Natural killer cell (primary cell): ENCODE data around the gene CLEC2A. TPM values are rescaled to one million over a fixed set of nuclear protein-coding genes. Genes with fewer than 3 reads are reported as not detected.
"Not testable (repeated sequence)": the region's sequence is repeated elsewhere in the genome, so short reads cannot be mapped to it uniquely, and the experiment has no call there.

Experiments used
- ATAC-seq, 3 donors: fragments of 150-1000 bp in 2 of 3; fragments of 200-7000 bp in 1 of 3; cut with Tn5 transposase; 1 replicate in 1 of 3; 2 replicates in 2 of 3; pipeline ENCODE4 v1.10.0; 2021; ENCODE audit warnings: mild to moderate bottlenecking in 2 of 3, moderate library complexity in 2 of 3
- DNase-seq, 2 donors: peaks; one replicate each; pipeline versions ENCODE4 v3.0.0 to v3.0.0-alpha.2; 2013 to 2021; ENCODE audit warnings: mixed read lengths in 1 of 2
- H3K27ac ChIP-seq: one replicate; pipeline ENCODE4 v1.5.1; 2013; ENCODE audit warnings: mild to moderate bottlenecking, low read length
- H3K27me3 ChIP-seq: one replicate; pipeline ENCODE4 v1.6.1; 2013; ENCODE audit warnings: low read length; ENCODE audit not compliant: control insufficient read depth, insufficient read depth
- H3K36me3 ChIP-seq: one replicate; pipeline ENCODE4 v1.6.1; 2013; ENCODE audit warnings: low read length; ENCODE audit not compliant: control insufficient read depth, insufficient read depth
- H3K4me1 ChIP-seq: one replicate; pipeline ENCODE4 v1.6.1; 2013; ENCODE audit warnings: low read length; ENCODE audit not compliant: control insufficient read depth, insufficient read depth
- H3K4me3 ChIP-seq: one replicate; pipeline ENCODE4 v1.5.1; 2013; ENCODE audit warnings: low read length
- H3K9me3 ChIP-seq: one replicate; pipeline ENCODE4 v1.6.1; 2013; ENCODE audit warnings: low read length; ENCODE audit not compliant: control insufficient read depth, insufficient read depth
- H3K27ac Mint-ChIP-seq, 2 donors: one replicate each; pipeline ENCODE4 v1.8.0; 2022; ENCODE audit warnings: mild to moderate bottlenecking in 2 of 2, mixed read lengths in 2 of 2, moderate library complexity in 1 of 2
- H3K27me3 Mint-ChIP-seq, 2 donors: one replicate each; pipeline ENCODE4 v1.8.0; 2022; ENCODE audit warnings: low read depth in 2 of 2, mixed read lengths in 2 of 2
- H3K36me3 Mint-ChIP-seq: one replicate; pipeline ENCODE4 v1.8.0; 2022; ENCODE audit warnings: mixed read lengths
- H3K4me1 Mint-ChIP-seq, 2 donors: one replicate each; pipeline ENCODE4 v1.8.0; 2022; ENCODE audit warnings: mixed read lengths in 2 of 2
- H3K4me3 Mint-ChIP-seq: one replicate; pipeline ENCODE4 v1.8.0; 2022; ENCODE audit warnings: mild to moderate bottlenecking, moderate library complexity, mixed read lengths
- H3K9me3 Mint-ChIP-seq, 2 donors: one replicate each; pipeline ENCODE4 v1.8.0; 2022; ENCODE audit warnings: mixed read lengths in 2 of 2
- WGBS: methylation state at CpG from one replicate; pipeline ENCODE4 v1.1.7; 2013; ENCODE audit warnings: missing lambda C conversion rate; ENCODE audit not compliant: insufficient coverage; 5-methylcytosine and 5-hydroxymethylcytosine counted together
- intact Hi-C: fragments of 100-400 bp; cut with micrococcal nuclease; formaldehyde crosslinking; loops from one replicate; pipeline ENCODE4 v1.14.2; 2022
- total RNA-seq, 4 donors: library from RNA; stranded (reverse); fragments of 120-200 nt in 1 of 4; gene quantifications; one replicate each; pipeline versions ENCODE4 v1.2.3 to v1.2.4, GENCODE V29; 2013 to 2022
- TF ChIP-seq, protein P1 (sequence below): fragments of 200-600 bp; IDR thresholded peaks from one replicate; pipeline ENCODE4 v1.8.0; 2022; ENCODE audit warnings: antibody characterized with exemption

The CLEC2A gene, protein sequence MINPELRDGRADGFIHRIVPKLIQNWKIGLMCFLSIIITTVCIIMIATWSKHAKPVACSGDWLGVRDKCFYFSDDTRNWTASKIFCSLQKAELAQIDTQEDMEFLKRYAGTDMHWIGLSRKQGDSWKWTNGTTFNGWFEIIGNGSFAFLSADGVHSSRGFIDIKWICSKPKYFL
- total RNA-seq, result not detected
- not detected for total RNA-seq (2013)

DNA sequence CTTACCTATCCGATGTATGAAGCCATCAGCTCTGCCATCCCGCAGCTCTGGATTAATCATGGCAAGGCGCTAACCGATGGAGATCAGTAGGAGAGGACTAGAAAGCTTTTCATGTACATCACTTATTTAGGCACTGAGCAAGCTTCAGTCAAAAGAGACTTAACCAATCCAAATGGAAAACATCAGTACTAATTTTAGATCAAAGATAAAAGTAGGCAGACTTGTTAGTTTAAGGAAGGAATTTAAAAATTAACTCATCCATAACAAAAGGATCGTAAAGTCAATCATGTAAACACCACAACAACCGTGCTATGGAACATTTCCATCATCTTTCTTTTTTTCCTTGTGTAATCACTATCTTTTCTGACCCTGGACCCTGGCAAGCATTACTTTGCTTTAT lies at the start of gene CLEC2A:
Gene CLEC2A (minus strand): TSS at position 101 of the 400 bp plus-strand sequence. CDS start 41 bp downstream, at position 60.
- H3K4me3 ChIP-seq, result no peak within 1 kb of the TSS
- ATAC-seq (no peak), DNase-seq (no peak)
- Mint-ChIP-seq H3K36me3 (no peaks in the 10 kb centered on the region), H3K27me3 (peaks cover 11 to 15% of the 10 kb centered on the region in 2 donors), H3K4me1 (no peaks in the 10 kb centered on the region), H3K9me3 (no peaks in the 10 kb centered on the region), H3K27ac (no peak within 1 kb of the TSS), H3K4me3 (no peak within 1 kb of the TSS)
- H3K27me3 ChIP-seq, result no peaks in the 10 kb centered on the region
- H3K27ac ChIP-seq, result no peak within 1 kb of the TSS
- intact Hi-C loops, result no loop called here
- no peaks in the 10 kb centered on the region for H3K36me3 ChIP-seq
- WGBS, result 94% methylated on average over 6 of the region's 6 CpGs
- no peaks in the 10 kb centered on the region for H3K9me3 ChIP-seq
- TF ChIP-seq, protein P1, sequence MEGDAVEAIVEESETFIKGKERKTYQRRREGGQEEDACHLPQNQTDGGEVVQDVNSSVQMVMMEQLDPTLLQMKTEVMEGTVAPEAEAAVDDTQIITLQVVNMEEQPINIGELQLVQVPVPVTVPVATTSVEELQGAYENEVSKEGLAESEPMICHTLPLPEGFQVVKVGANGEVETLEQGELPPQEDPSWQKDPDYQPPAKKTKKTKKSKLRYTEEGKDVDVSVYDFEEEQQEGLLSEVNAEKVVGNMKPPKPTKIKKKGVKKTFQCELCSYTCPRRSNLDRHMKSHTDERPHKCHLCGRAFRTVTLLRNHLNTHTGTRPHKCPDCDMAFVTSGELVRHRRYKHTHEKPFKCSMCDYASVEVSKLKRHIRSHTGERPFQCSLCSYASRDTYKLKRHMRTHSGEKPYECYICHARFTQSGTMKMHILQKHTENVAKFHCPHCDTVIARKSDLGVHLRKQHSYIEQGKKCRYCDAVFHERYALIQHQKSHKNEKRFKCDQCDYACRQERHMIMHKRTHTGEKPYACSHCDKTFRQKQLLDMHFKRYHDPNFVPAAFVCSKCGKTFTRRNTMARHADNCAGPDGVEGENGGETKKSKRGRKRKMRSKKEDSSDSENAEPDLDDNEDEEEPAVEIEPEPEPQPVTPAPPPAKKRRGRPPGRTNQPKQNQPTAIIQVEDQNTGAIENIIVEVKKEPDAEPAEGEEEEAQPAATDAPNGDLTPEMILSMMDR, result no peak
- no peaks in the 10 kb centered on the region for H3K4me1 ChIP-seq

DNA sequence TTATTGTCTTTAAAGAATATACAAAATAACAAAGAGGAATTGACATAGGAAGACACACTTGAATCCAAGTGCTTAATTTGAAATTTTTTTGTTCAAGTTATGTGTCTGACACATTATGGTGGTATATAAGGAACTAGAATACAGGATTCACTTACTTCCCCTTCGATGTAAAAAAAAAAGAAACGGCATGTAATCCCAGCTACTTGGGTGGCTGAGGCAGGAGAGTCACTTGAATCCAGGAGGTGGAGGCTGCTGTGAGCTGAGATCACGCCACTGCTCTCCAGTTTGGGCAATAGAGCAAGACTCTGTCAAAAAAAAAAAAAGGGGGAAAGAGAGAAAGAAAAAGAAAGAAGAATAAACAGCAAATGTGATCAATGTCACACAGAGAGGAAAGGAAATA lies 48.0 kb upstream of the CLEC2A start:
- no peak for ATAC-seq
- no peaks in the 10 kb centered on the region for H3K27me3 Mint-ChIP-seq

DNA sequence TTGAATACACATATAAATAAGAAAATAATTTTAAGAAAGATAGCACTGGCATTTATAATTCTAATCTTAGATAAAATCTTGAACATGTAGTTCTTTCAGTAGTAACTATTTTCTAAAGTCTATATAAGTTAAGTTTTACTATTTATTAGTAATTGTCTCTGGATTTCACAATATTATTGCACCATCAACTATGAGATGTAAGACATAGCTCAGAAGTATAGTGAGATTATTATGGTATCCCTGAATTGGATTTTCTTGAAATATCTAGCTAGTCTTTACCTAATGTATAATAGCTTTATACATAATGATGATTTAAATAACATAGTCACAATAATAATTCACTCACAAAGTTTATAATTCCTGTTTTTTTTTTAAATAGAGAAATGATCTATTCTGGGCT lies 45.7 kb upstream of the CLEC2A start:
- Mint-ChIP-seq H3K4me3 (no peak overlapping the region), H3K36me3 (peaks cover 24% of the 10 kb centered on the region), H3K4me1 (no peaks in the 10 kb centered on the region), H3K27me3 (no peaks in the 10 kb centered on the region), H3K27ac (no peak overlapping the region), H3K9me3 (no peaks in the 10 kb centered on the region)
- no peaks in the 10 kb centered on the region for H3K36me3 ChIP-seq
- H3K4me3 ChIP-seq, result no peak overlapping the region
- H3K27me3 ChIP-seq, result no peaks in the 10 kb centered on the region
- intact Hi-C loops, result no loop called here
- DNase-seq (no peak), ATAC-seq (no peak)
- H3K9me3 ChIP-seq, result no peaks in the 10 kb centered on the region
- TF ChIP-seq, protein P1, result no peak
- H3K4me1 ChIP-seq, result no peaks in the 10 kb centered on the region
- H3K27ac ChIP-seq, result no peak overlapping the region

More for the DNA sequence above, 48.0 kb upstream of the CLEC2A start:
- peaks cover 16% of the 10 kb centered on the region for H3K36me3 Mint-ChIP-seq
- 86% methylated on average over 3 of the region's 3 CpGs for WGBS
- no peak overlapping the region for H3K4me3 ChIP-seq
- H3K4me1 ChIP-seq, result no peaks in the 10 kb centered on the region
- no peak overlapping the region for H3K27ac Mint-ChIP-seq
- TF ChIP-seq, protein P1, result no peak
- H3K36me3 ChIP-seq, result no peaks in the 10 kb centered on the region
- no peaks in the 10 kb centered on the region for H3K9me3 ChIP-seq
- intact Hi-C loops, result no loop called here
- DNase-seq, result no peak
- H3K4me1 Mint-ChIP-seq, result no peaks in the 10 kb centered on the region
- H3K27ac ChIP-seq, result no peak overlapping the region
- H3K9me3 Mint-ChIP-seq, result no peaks in the 10 kb centered on the region
- H3K27me3 ChIP-seq, result no peaks in the 10 kb centered on the region
- no peak overlapping the region for H3K4me3 Mint-ChIP-seq

DNA sequence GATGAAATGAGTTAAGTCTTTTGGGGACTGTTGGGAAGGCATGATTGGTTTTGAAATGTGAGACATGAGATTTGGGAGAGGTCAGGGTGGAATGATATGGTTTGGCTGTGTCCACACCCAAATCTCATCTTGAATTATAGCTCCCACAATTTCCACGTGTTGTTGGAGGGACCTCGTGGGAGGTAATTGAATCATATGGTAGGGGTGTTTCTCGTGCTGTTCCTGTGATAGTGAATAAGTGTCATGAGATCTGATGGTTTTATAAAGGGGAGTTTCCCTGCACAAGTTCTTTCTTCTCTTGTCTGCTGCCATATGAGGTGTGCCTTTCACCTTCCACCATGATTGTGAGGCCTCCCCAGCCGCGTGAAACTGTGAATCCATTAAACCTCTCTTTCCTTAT lies 44.5 kb upstream of the CLEC2A start:
- H3K36me3 Mint-ChIP-seq, result peaks cover 24% of the 10 kb centered on the region
- H3K36me3 ChIP-seq, DNase-seq, H3K27me3 ChIP-seq, H3K9me3 ChIP-seq, H3K4me1 Mint-ChIP-seq, H3K27ac ChIP-seq, H3K4me1 ChIP-seq, H3K27ac Mint-ChIP-seq, H3K4me3 Mint-ChIP-seq, intact Hi-C loops, ATAC-seq, H3K4me3 ChIP-seq, H3K9me3 Mint-ChIP-seq, H3K27me3 Mint-ChIP-seq: not testable (repeated sequence)
- 77% methylated on average over 3 of the region's 5 CpGs for WGBS
